ENCODE measurements around the gene AIFM3.

The AIFM3 gene

GRCh38 chr22:21016644-21017420 lies 49.8 kb downstream of the AIFM3 start:
- H3K4me2 ChIP-seq (ENCODE audit: low read length): no peak overlapping the region

GRCh38 chr22:21018314-21018713 lies 51.3 kb downstream of the AIFM3 start:
- Histone ChIP-seq H4K20me1 (ENCODE audit: insufficient read depth, low read length) (no peaks in the 10 kb centered on the region), H3K9me3 (ENCODE audit: insufficient read depth, low read length) (no peaks in the 10 kb centered on the region), H3K79me2 (ENCODE audit: low read length) (no peaks in the 10 kb centered on the region), H3K4me2 (ENCODE audit: low read length) (no peak overlapping the region), H3K9ac (ENCODE audit: low read length) (no peak overlapping the region), H3K4me1 (ENCODE audit: low read length) (no peaks in the 10 kb centered on the region), H3K36me3 (replicated peaks; ENCODE audit: low read depth, low read length) (no peaks in the 10 kb centered on the region), H3K27ac (ENCODE audit: low read length) (no peak overlapping the region), H2AFZ (ENCODE audit: low read depth, low read length) (no peak overlapping the region), H3K4me3 (ENCODE audit: low read length) (no peak overlapping the region), H3K27me3 (ENCODE audit: low read depth, low read length) (no peaks in the 10 kb centered on the region)
- no peak for TF ChIP-seq EZH2phosphoT487 (IDR thresholded peaks at IDR 0.05; ENCODE audit: low read depth)
- no peak for TF ChIP-seq CTCF (IDR thresholded peaks at IDR 0.05; ENCODE audit: low read depth, low read length)

More at GRCh38 chr22:21016644-21017420, 49.8 kb downstream of the AIFM3 start:
- H4K20me1 ChIP-seq (ENCODE audit: insufficient read depth, low read length): no peaks in the 10 kb centered on the region
- H3K79me2 ChIP-seq (ENCODE audit: low read length): no peaks in the 10 kb centered on the region
- no peak overlapping the region for H2AFZ ChIP-seq (ENCODE audit: low read depth, low read length)
- H3K9me3 ChIP-seq (ENCODE audit: insufficient read depth, low read length): no peaks in the 10 kb centered on the region
- no peak overlapping the region for H3K4me3 ChIP-seq (ENCODE audit: low read length)
- no peaks in the 10 kb centered on the region for H3K4me1 ChIP-seq (ENCODE audit: low read length)
- H3K27me3 ChIP-seq (ENCODE audit: low read depth, low read length): no peaks in the 10 kb centered on the region
- TF ChIP-seq EZH2phosphoT487 (IDR thresholded peaks at IDR 0.05; ENCODE audit: low read depth) (no peak), CTCF (IDR thresholded peaks at IDR 0.05; ENCODE audit: low read depth, low read length) (no peak)
- H3K36me3 ChIP-seq (replicated peaks; ENCODE audit: low read depth, low read length): no peaks in the 10 kb centered on the region
- H3K9ac ChIP-seq (ENCODE audit: low read length): no peak overlapping the region
- no peak overlapping the region for H3K27ac ChIP-seq (ENCODE audit: low read length)

GRCh38 chr22:21020802-21021429 lies 53.9 kb downstream of the AIFM3 start:
- H3K4me1 ChIP-seq (ENCODE audit: low read length): no peaks in the 10 kb centered on the region
- H3K27ac ChIP-seq (ENCODE audit: low read length): no peak overlapping the region
- H3K79me2 ChIP-seq (ENCODE audit: low read length): no peaks in the 10 kb centered on the region
- no peaks in the 10 kb centered on the region for H4K20me1 ChIP-seq (ENCODE audit: insufficient read depth, low read length)
- no peaks in the 10 kb centered on the region for H3K9me3 ChIP-seq (ENCODE audit: insufficient read depth, low read length)
- H2AFZ ChIP-seq (ENCODE audit: low read depth, low read length): no peak overlapping the region
- no peak overlapping the region for H3K4me2 ChIP-seq (ENCODE audit: low read length)
- no peaks in the 10 kb centered on the region for H3K36me3 ChIP-seq (replicated peaks; ENCODE audit: low read depth, low read length)
- H3K27me3 ChIP-seq (ENCODE audit: low read depth, low read length): no peaks in the 10 kb centered on the region
- peak; percentile 66 for TF ChIP-seq CTCF (IDR thresholded peaks at IDR 0.05; ENCODE audit: low read depth, low read length)
- no peak for TF ChIP-seq EZH2phosphoT487 (IDR thresholded peaks at IDR 0.05; ENCODE audit: low read depth)
- no peak overlapping the region for H3K4me3 ChIP-seq (ENCODE audit: low read length)
- no peak overlapping the region for H3K9ac ChIP-seq (ENCODE audit: low read length)

GRCh38 chr22:21022507-21022906 lies 55.5 kb downstream of the AIFM3 start:
- Histone ChIP-seq H3K9me3 (ENCODE audit: insufficient read depth, low read length) (no peaks in the 10 kb centered on the region), H2AFZ (ENCODE audit: low read depth, low read length) (no peak overlapping the region), H3K27ac (ENCODE audit: low read length) (no peak overlapping the region), H3K27me3 (ENCODE audit: low read depth, low read length) (no peaks in the 10 kb centered on the region), H3K4me2 (ENCODE audit: low read length) (no peak overlapping the region), H3K4me3 (ENCODE audit: low read length) (no peak overlapping the region), H4K20me1 (ENCODE audit: insufficient read depth, low read length) (no peaks in the 10 kb centered on the region), H3K9ac (ENCODE audit: low read length) (no peak overlapping the region), H3K79me2 (ENCODE audit: low read length) (no peaks in the 10 kb centered on the region), H3K4me1 (ENCODE audit: low read length) (no peaks in the 10 kb centered on the region), H3K36me3 (replicated peaks; ENCODE audit: low read depth, low read length) (no peaks in the 10 kb centered on the region)
- TF ChIP-seq CTCF (IDR thresholded peaks at IDR 0.05; ENCODE audit: low read depth, low read length) (no peak), EZH2phosphoT487 (IDR thresholded peaks at IDR 0.05; ENCODE audit: low read depth) (no peak)

Measured in OCI-LY3 (cell line).